ENCODE results near the gene TMEM150B.
"Not testable (repeated sequence)": the region's sequence is repeated elsewhere in the genome, so short reads cannot be mapped to it uniquely, and the experiment has no call there.

TMEM150B gene

GRCh38 chr19:55339105-55339888 lies 14.2 kb upstream of the TMEM150B start, which contains the start of gene KMT5C:
TSS of gene KMT5C (plus strand) at chr19:55339876. CDS start at chr19:55341937, 2,061 bp downstream.
- peak; percentile 100 for FAIRE-seq

GRCh38 chr19:55336101-55336500 lies 11.0 kb upstream of the TMEM150B start:
- no peak for FAIRE-seq

GRCh38 chr19:55333870-55334269 lies 8.7 kb upstream of the TMEM150B start:
- FAIRE-seq = no peak

GRCh38 chr19:55329791-55330190 lies 4.7 kb upstream of the TMEM150B start:
- not testable (repeated sequence) for FAIRE-seq

GRCh38 chr19:55328774-55329318 lies 3.7 kb upstream of the TMEM150B start:
- not testable (repeated sequence) for FAIRE-seq

GRCh38 chr19:55324662-55325061 lies 479 bp downstream of the TMEM150B start:
- no peak for FAIRE-seq

GRCh38 chr19:55322204-55322885 lies 2.8 kb downstream of the TMEM150B start:
- no peak for FAIRE-seq

GRCh38 chr19:55321466-55322137 lies 3.5 kb downstream of the TMEM150B start:
- no peak for FAIRE-seq

- FAIRE-seq = no peak
These were observed 4.2 kb downstream of the TMEM150B start for GRCh38 chr19:55320844-55321419.

- no peak for FAIRE-seq
These were observed 5.4 kb downstream of the TMEM150B start for GRCh38 chr19:55319785-55320184.

GRCh38 chr19:55316646-55317045 lies 8.5 kb downstream of the TMEM150B start:
- FAIRE-seq = no peak

GRCh38 chr19:55315956-55316525 lies 9.1 kb downstream of the TMEM150B start:
- FAIRE-seq = no peak

- FAIRE-seq = no peak
These were observed 10.7 kb downstream of the TMEM150B start for GRCh38 chr19:55314396-55314795.

GRCh38 chr19:55312621-55313512 lies 12.3 kb downstream of the TMEM150B start:
- no peak for FAIRE-seq

- FAIRE-seq = no peak
These were observed 13.3 kb downstream of the TMEM150B start for GRCh38 chr19:55311797-55312196.

- no peak for FAIRE-seq
These were observed 13.7 kb downstream of the TMEM150B start for GRCh38 chr19:55311397-55311796.

- no peak for FAIRE-seq
These were observed 14.6 kb downstream of the TMEM150B start for GRCh38 chr19:55310498-55310897.

- no peak for FAIRE-seq
These were observed 15.7 kb downstream of the TMEM150B start for GRCh38 chr19:55309448-55309847.

GRCh38 chr19:55308281-55308680 lies 16.9 kb downstream of the TMEM150B start:
- no peak for FAIRE-seq

GRCh38 chr19:55306712-55307111 lies 18.4 kb downstream of the TMEM150B start:
- FAIRE-seq = no peak

GRCh38 chr19:55305983-55306562 lies 19.1 kb downstream of the TMEM150B start:
- no peak for FAIRE-seq

All from endometrium (tissue), 2 donors.